Ishikawa (cell line): ENCODE measurements around the gene PPP4C.

Experiments used
- CEBPB ChIP-seq: IDR thresholded peaks from 2 replicates; pipeline ENCODE4 v1.6.1; 2012
- CREB1 ChIP-seq: IDR thresholded peaks from 2 replicates; pipeline ENCODE4 v1.6.1; 2012; ENCODE audit warnings: low read depth
- EGR1 ChIP-seq: IDR thresholded peaks from 2 replicates; pipeline ENCODE4 v1.6.1; 2012
- EP300 ChIP-seq: IDR thresholded peaks from 2 replicates; pipeline ENCODE4 v1.6.1; 2012; ENCODE audit warnings: borderline replicate concordance
- FOXM1 ChIP-seq: IDR thresholded peaks from 2 replicates; pipeline ENCODE4 v1.6.1; 2012; ENCODE audit warnings: low read depth, borderline replicate concordance
- NFIC ChIP-seq: IDR thresholded peaks from 2 replicates; pipeline ENCODE4 v1.6.1; 2012
- REST ChIP-seq: IDR thresholded peaks from 2 replicates; pipeline ENCODE4 v1.6.1; 2012; ENCODE audit warnings: low read depth, mild to moderate bottlenecking
- TCF12 ChIP-seq: IDR thresholded peaks from 2 replicates; pipeline ENCODE4 v1.6.1; 2012; ENCODE audit warnings: low read depth
- TEAD4 ChIP-seq: IDR thresholded peaks from 2 replicates; pipeline ENCODE4 v1.6.1; 2012
- USF1 ChIP-seq: IDR thresholded peaks from 2 replicates; pipeline ENCODE4 v1.6.1; 2012
- YY1 ChIP-seq: IDR thresholded peaks from 2 replicates; pipeline ENCODE4 v1.6.1; 2012; ENCODE audit warnings: low read depth
- ZBTB7A ChIP-seq: IDR thresholded peaks from 2 replicates; pipeline ENCODE4 v1.6.1; 2012; ENCODE audit warnings: low read depth

The PPP4C gene

GRCh38 chr16:30086291-30087140 lies 10.7 kb downstream of the PPP4C start:
- TF ChIP-seq CEBPB, result no peak
- TF ChIP-seq USF1, result no peak

- no peak for TF ChIP-seq FOXM1
- no peak for TF ChIP-seq USF1
- no peak for TF ChIP-seq ZBTB7A
- TF ChIP-seq YY1, result no peak
Measured at GRCh38 chr16:30087181-30087898, 11.5 kb downstream of the PPP4C start.

GRCh38 chr16:30088237-30088831 lies 12.5 kb downstream of the PPP4C start:
- TF ChIP-seq TCF12 (no peak), USF1 (no peak), NFIC (no peak), FOXM1 (no peak), EP300 (no peak), CEBPB (no peak), ZBTB7A (no peak), EGR1 (no peak), CREB1 (no peak)

- no peak for TF ChIP-seq CEBPB
- TF ChIP-seq REST, result no peak
- no peak for TF ChIP-seq YY1
- TF ChIP-seq TCF12, result no peak
Measured at GRCh38 chr16:30088832-30089624, 13.2 kb downstream of the PPP4C start.

GRCh38 chr16:30090610-30091331 lies 15.0 kb downstream of the PPP4C start:
- TF ChIP-seq CREB1, result no peak
- TF ChIP-seq REST, result no peak
- no peak for TF ChIP-seq TEAD4
- no peak for TF ChIP-seq EGR1
- TF ChIP-seq ZBTB7A, result no peak
